ENCODE results near the gene ARHGAP40. TPM values are rescaled to one million over a fixed set of nuclear protein-coding genes. Genes with fewer than 3 reads are reported as not detected.

Gene ARHGAP40
- total and polyA plus RNA-seq, 2 of the 13 experiments (the other 11 are each of a cell fraction or from before 2014, with no cell fraction given): 0.75 to 2.1 TPM

DNA sequence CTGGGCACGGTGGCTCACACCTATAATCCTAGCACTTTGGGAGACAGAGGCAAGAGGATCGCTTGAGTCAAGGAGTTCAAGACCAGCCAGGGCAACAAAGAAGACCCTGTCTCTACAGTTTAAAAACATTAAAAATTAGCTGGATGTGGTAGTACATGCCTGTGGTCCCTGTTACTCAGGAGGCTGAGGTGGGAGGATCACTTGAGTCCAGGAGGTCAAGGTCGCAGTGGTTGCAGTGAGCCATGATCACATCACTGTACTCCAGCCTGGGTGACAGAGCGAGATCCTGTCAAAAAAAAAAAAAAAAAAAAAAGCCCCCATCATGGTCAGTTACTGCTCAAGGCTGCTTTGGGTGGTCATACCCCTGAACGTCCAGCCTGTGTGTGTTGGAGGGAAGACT lies 55.8 kb downstream of the ARHGAP40 start:
- Histone ChIP-seq H3K27me3 (ENCODE audit: control insufficient read depth in 1 of 2, insufficient read depth in 2 of 2, low read length in 2 of 2) (peaks cover 7 to 35% of the 10 kb centered on the region in 2 experiments; a peak in 3 of 5 replicates), H3K36me3 (replicated peaks in 1 of 2; ENCODE audit: control insufficient read depth in 1 of 2, insufficient read depth in 2 of 2, low read length in 2 of 2) (no peaks in the 10 kb centered on the region), H3K9me3 (ENCODE audit: low read length) (no peaks in the 10 kb centered on the region), H3K79me2 (ENCODE audit: insufficient read depth, low read length) (no peaks in the 10 kb centered on the region), H3K9ac (ENCODE audit: insufficient read depth, low read depth, low read length) (no peak overlapping the region), H3K4me1 (ENCODE audit: insufficient read depth, low read length) (peaks cover 12% of the 10 kb centered on the region; the same call in 1 of the 2 replicates), H3K4me3 (replicated peaks in 1 of 3; ENCODE audit: insufficient read depth in 1 of 3, low read depth in 2 of 3, low read length in 3 of 3) (no peak overlapping the region), H3K4me2 (ENCODE audit: low read depth, low read length) (no peak overlapping the region), H2AFZ (ENCODE audit: low read length) (no peak overlapping the region), H3K27ac (ENCODE audit: extremely low read length, insufficient read depth, low read length) (no peak overlapping the region), H4K20me1 (ENCODE audit: insufficient read depth, low read length) (no peaks in the 10 kb centered on the region)
- DNase-seq (ENCODE audit: low spot score) (peak; percentile 34), ATAC-seq (peak; percentile 18; the same call in 2 of the 3 replicates), FAIRE-seq (peak; percentile 8)
- intact Hi-C loops (cut with micrococcal nuclease; ENCODE audit: unreplicated experiment): no loop called here
- ChIA-PET POLR2A (interaction anchor here (0.9 kb wide), 1 partner anchor 90 kb away, joined by 3 read pairs; no protein-coding TSS in a partner anchor), CTCF (ENCODE audit: low intra/inter-chr PET ratio, low total read pairs) (no interaction called here)
- in situ Hi-C loops (cut with HindIII; ENCODE audit: extremely low pct_ligation_motif_present, low pct_unique_long_range_greater_than_20kb): no loop called here
- TF ChIP-seq, protein P1, sequence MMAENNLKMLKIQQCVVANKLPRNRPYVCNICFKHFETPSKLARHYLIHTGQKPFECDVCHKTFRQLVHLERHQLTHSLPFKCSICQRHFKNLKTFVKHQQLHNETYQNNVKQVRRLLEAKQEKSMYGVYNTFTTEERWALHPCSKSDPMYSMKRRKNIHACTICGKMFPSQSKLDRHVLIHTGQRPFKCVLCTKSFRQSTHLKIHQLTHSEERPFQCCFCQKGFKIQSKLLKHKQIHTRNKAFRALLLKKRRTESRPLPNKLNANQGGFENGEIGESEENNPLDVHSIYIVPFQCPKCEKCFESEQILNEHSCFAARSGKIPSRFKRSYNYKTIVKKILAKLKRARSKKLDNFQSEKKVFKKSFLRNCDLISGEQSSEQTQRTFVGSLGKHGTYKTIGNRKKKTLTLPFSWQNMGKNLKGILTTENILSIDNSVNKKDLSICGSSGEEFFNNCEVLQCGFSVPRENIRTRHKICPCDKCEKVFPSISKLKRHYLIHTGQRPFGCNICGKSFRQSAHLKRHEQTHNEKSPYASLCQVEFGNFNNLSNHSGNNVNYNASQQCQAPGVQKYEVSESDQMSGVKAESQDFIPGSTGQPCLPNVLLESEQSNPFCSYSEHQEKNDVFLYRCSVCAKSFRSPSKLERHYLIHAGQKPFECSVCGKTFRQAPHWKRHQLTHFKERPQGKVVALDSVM (CRISPR knock-in tag; IDR thresholded peaks at IDR 0.05): peak; percentile 88
- TF ChIP-seq ZSCAN30 (CRISPR knock-in tag; IDR thresholded peaks at IDR 0.05): no peak
- TF ChIP-seq HNF4A (CRISPR knock-in tag; IDR thresholded peaks at IDR 0.05): peak; percentile 58
- 28% methylated on average over 5 of the region's 5 CpGs for WGBS (ENCODE audit: low lambda C conversion rate)
- BruUV-seq (replicated peaks): no TSS peak

DNA sequence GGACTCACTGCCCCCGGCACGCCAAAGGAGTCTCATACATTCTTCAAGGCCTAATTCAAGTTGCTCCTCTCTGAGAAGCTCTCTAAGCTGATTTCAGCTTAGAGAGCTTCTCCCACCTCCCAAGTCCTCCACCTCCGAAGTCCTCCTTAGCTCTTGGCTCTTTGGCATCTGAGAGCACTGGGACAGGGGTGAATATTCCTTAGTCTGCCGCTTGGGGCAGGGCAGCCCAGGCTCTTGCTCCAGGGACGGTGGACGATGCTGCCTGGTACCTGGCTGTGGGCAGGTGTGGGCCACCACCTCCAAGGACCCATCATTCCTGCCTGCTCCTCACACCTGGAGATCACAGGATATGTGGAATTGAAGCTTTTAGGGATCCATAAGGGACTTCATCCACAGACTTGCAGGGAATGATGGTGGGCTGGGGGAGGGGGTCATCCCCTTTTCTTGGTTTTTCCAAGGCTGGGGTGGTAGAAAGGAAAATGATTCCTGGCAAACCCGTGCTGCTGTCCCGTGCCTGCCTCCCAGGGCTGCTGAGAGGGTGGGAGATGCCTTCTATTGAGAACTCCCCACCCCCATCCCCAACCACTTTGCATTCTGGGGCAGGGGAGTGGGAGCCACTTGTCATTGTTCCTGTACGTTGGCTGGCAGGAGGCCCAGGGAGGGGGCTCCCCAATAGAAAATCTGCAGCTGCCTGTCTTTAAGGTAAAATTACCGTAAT lies 57.4 kb downstream of the ARHGAP40 start:
- 6% methylated on average over 10 of the region's 10 CpGs for WGBS (ENCODE audit: low lambda C conversion rate)
- peak; percentile 60 for DNase-seq (ENCODE audit: low spot score)
- Histone ChIP-seq H3K9ac (ENCODE audit: insufficient read depth, low read depth, low read length) (no peak overlapping the region), H3K9me3 (ENCODE audit: low read length) (no peaks in the 10 kb centered on the region), H4K20me1 (ENCODE audit: insufficient read depth, low read length) (no peaks in the 10 kb centered on the region), H3K4me1 (ENCODE audit: insufficient read depth, low read length) (peaks cover 13% of the 10 kb centered on the region; the same call in 1 of the 2 replicates), H3K36me3 (replicated peaks in 1 of 2; ENCODE audit: control insufficient read depth in 1 of 2, insufficient read depth in 2 of 2, low read length in 2 of 2) (no peaks in the 10 kb centered on the region), H3K4me3 (replicated peaks in 1 of 3; ENCODE audit: insufficient read depth in 1 of 3, low read depth in 2 of 3, low read length in 3 of 3) (no peak overlapping the region), H3K79me2 (ENCODE audit: insufficient read depth, low read length) (no peaks in the 10 kb centered on the region), H3K27ac (ENCODE audit: extremely low read length, insufficient read depth, low read length) (no peak overlapping the region), H3K4me2 (ENCODE audit: low read depth, low read length) (no peak overlapping the region), H2AFZ (ENCODE audit: low read length) (no peak overlapping the region), H3K27me3 (ENCODE audit: control insufficient read depth in 1 of 2, insufficient read depth in 2 of 2, low read length in 2 of 2) (peaks cover 7 to 35% of the 10 kb centered on the region in 2 experiments; a peak in 4 of 5 replicates)
- peak; percentile 86 for FAIRE-seq
- no TSS peak for BruUV-seq (replicated peaks)
- ChIA-PET POLR2A (interaction anchor here (0.8 kb wide), 1 partner anchor 9 kb away, joined by 8 read pairs; no protein-coding TSS in a partner anchor), CTCF (ENCODE audit: low intra/inter-chr PET ratio, low total read pairs) (interaction anchor here (1.0 to 1.9 kb wide), 4 partner anchors 13 to 92 kb away, joined by 3 to 12 read pairs (median 4); no protein-coding TSS in a partner anchor)
- intact Hi-C loops (cut with micrococcal nuclease; ENCODE audit: unreplicated experiment): loop anchor here (2.0 kb wide), 1 partner anchor 72 kb away; no protein-coding TSS in a partner anchor
- in situ Hi-C loops (cut with HindIII; ENCODE audit: extremely low pct_ligation_motif_present, low pct_unique_long_range_greater_than_20kb): no loop called here
- ATAC-seq: peak; percentile 96
- TF ChIP-seq XRCC5 (optimal IDR thresholded peaks at IDR 0.05; ENCODE audit: low read length): peak; percentile 98
- TF ChIP-seq ATAD3A (CRISPR knock-in tag; IDR thresholded peaks at IDR 0.05): no peak
- TF ChIP-seq, protein P2, sequence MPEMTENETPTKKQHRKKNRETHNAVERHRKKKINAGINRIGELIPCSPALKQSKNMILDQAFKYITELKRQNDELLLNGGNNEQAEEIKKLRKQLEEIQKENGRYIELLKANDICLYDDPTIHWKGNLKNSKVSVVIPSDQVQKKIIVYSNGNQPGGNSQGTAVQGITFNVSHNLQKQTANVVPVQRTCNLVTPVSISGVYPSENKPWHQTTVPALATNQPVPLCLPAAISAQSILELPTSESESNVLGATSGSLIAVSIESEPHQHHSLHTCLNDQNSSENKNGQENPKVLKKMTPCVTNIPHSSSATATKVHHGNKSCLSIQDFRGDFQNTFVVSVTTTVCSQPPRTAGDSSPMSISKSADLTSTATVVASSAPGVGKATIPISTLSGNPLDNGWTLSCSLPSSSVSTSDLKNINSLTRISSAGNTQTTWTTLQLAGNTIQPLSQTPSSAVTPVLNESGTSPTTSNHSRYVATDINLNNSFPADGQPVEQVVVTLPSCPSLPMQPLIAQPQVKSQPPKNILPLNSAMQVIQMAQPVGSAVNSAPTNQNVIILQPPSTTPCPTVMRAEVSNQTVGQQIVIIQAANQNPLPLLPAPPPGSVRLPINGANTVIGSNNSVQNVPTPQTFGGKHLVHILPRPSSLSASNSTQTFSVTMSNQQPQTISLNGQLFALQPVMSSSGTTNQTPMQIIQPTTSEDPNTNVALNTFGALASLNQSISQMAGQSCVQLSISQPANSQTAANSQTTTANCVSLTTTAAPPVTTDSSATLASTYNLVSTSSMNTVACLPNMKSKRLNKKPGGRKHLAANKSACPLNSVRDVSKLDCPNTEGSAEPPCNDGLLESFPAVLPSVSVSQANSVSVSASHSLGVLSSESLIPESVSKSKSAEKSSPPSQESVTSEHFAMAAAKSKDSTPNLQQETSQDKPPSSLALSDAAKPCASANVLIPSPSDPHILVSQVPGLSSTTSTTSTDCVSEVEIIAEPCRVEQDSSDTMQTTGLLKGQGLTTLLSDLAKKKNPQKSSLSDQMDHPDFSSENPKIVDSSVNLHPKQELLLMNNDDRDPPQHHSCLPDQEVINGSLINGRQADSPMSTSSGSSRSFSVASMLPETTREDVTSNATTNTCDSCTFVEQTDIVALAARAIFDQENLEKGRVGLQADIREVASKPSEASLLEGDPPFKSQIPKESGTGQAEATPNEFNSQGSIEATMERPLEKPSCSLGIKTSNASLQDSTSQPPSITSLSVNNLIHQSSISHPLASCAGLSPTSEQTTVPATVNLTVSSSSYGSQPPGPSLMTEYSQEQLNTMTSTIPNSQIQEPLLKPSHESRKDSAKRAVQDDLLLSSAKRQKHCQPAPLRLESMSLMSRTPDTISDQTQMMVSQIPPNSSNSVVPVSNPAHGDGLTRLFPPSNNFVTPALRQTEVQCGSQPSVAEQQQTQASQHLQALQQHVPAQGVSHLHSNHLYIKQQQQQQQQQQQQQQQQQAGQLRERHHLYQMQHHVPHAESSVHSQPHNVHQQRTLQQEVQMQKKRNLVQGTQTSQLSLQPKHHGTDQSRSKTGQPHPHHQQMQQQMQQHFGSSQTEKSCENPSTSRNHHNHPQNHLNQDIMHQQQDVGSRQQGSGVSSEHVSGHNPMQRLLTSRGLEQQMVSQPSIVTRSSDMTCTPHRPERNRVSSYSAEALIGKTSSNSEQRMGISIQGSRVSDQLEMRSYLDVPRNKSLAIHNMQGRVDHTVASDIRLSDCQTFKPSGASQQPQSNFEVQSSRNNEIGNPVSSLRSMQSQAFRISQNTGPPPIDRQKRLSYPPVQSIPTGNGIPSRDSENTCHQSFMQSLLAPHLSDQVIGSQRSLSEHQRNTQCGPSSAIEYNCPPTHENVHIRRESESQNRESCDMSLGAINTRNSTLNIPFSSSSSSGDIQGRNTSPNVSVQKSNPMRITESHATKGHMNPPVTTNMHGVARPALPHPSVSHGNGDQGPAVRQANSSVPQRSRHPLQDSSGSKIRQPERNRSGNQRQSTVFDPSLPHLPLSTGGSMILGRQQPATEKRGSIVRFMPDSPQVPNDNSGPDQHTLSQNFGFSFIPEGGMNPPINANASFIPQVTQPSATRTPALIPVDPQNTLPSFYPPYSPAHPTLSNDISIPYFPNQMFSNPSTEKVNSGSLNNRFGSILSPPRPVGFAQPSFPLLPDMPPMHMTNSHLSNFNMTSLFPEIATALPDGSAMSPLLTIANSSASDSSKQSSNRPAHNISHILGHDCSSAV (CRISPR knock-in tag; IDR thresholded peaks at IDR 0.05; ENCODE audit: borderline replicate concordance): no peak
